ENCODE data around the gene PLXNB3. TPM values are rescaled to one million over a fixed set of nuclear protein-coding genes. Genes with fewer than 3 reads are reported as not detected.

PLXNB3 gene
- total and polyA plus RNA-seq, 7 donors = 0.60 to 50.1 (median 11.2) TPM; not detected in 1

DNA sequence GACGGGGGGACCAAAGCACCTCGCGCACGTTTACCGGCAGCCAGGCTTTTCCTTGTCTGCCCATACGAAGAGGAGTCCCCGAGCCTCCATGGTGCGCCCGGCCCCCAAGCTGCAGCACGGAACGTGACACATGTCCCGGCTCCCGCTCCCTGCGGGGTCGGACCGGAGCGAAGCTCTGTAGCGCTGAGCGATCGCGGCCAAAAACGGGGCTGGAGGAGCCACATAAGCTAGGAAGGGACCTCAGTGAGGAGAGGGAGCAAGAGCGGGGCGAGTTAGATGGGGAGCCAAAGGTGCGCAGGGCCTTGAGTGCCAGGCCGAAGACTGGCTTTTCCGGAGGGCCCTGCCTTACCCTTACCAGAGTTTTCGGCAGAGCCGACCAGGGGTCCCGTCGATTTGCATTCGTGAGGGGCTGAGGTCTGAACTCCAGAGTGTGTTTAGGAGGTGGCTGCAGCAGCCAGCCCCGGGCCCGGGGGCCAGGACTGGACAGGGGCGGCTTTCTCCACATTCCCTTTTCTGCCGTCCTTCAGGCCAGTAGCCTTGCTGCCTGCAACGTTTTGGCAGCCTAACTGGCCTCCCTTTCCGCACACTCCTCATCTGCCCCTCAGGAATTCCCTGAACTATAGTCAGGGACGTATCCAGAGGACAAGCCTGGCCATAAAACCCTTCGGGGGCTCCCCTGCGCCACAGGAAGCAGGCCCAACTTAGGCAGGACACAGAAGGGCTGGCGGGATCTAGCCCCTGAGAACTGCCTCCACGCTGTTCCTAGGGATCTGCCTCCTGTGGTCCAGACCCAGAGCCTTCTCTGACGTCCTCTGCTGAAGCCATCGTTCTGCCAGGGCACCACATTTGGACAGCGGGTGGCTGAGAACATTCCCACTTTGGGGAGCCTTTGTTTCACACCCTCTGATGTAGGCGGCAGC, 31.1 kb downstream of the PLXNB3 start:
- 4 to 8% methylated on average over 47 of the region's 47 CpGs for WGBS, 2 donors
- intact Hi-C loops (cut with DNase I) = loop anchor here (5.0 kb wide), 1 partner anchor 132 kb away; the partner anchor contains the start of gene ARHGAP4
- TF ChIP-seq POLR2A (IDR thresholded peaks at IDR 0.05) (no peak), POLR2AphosphoS5 (IDR thresholded peaks at IDR 0.05) (no peak), CTCF (IDR thresholded peaks at IDR 0.05) (no peak), EP300 (IDR thresholded peaks at IDR 0.05) (no peak)
- DNase-seq = no peak
- peaks cover 0 to 23% (median 8%) of the 10 kb centered on the region in 4 donors for H3K36me3 ChIP-seq
- H3K27me3 ChIP-seq = no peaks in the 10 kb centered on the region
- H3K4me3 ChIP-seq = peak overlapping the region; percentile 34 to 71 (median 62)
- no peaks in the 10 kb centered on the region for H3K9me3 ChIP-seq
- H3K4me1 ChIP-seq = peaks cover 0 to 32% (median 29%) of the 10 kb centered on the region in 4 donors
- H3K27ac ChIP-seq = peak overlapping the region; percentile 89 to 98 (median 94)

- no peaks in the 10 kb centered on the region for H3K27me3 ChIP-seq
- H3K4me1 ChIP-seq = peaks cover 0 to 22% (median 21%) of the 10 kb centered on the region in 4 donors
- H3K4me3 ChIP-seq = no peak overlapping the region
- no peak overlapping the region for H3K27ac ChIP-seq
- no peak for TF ChIP-seq POLR2A (IDR thresholded peaks at IDR 0.05)
- TF ChIP-seq POLR2AphosphoS5 (IDR thresholded peaks at IDR 0.05) = no peak
- no peak for TF ChIP-seq CTCF (IDR thresholded peaks at IDR 0.05)
- TF ChIP-seq EP300 (IDR thresholded peaks at IDR 0.05) = no peak
- intact Hi-C loops (cut with DNase I) = no loop called here
- H3K36me3 ChIP-seq = peaks cover 0 to 22% (median 8%) of the 10 kb centered on the region in 4 donors
- no peak for DNase-seq
- 94 to 95% methylated on average over 15 of the region's 15 CpGs for WGBS, 2 donors
- H3K9me3 ChIP-seq = no peaks in the 10 kb centered on the region
Observed at GRCh38 chrX:153797415-153798015, 33.5 kb downstream of the PLXNB3 start.

DNA sequence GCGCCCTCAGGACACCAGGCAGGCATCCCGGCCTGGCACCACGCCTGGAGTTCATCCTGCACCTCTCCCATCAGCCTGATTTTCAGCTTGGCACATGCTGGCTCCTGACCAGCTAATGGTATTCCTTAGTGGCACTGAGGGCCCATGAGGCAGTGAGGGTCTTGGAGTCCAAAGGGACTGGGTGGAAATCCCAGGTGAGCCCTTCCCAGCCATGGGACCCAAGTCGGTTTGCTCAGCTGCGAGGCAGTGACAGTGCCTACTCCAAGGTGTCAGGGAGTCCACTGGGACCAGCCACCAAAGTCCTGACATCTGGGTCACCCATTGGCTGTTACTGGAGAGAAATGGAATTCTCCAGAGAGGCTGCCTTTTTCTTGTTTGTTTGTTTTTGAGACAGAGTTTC, 35.3 kb downstream of the PLXNB3 start:
- Histone ChIP-seq H3K36me3 (peaks cover 0 to 22% (median 8%) of the 10 kb centered on the region in 4 donors), H3K27ac (no peak overlapping the region), H3K4me3 (no peak overlapping the region), H3K9me3 (no peaks in the 10 kb centered on the region), H3K27me3 (no peaks in the 10 kb centered on the region), H3K4me1 (peaks cover 0 to 15% (median 13%) of the 10 kb centered on the region in 4 donors)
- 85 to 90% methylated on average over 5 of the region's 5 CpGs for WGBS, 2 donors
- DNase-seq = no peak
- TF ChIP-seq EP300 (IDR thresholded peaks at IDR 0.05) = no peak
- TF ChIP-seq CTCF (IDR thresholded peaks at IDR 0.05) = no peak
- no peak for TF ChIP-seq POLR2AphosphoS5 (IDR thresholded peaks at IDR 0.05)
- TF ChIP-seq POLR2A (IDR thresholded peaks at IDR 0.05) = no peak
- intact Hi-C loops (cut with DNase I) = no loop called here

GRCh38 chrX:153800177-153800722, 36.2 kb downstream of the PLXNB3 start:
- Histone ChIP-seq H3K27me3 (no peaks in the 10 kb centered on the region), H3K9me3 (no peaks in the 10 kb centered on the region), H3K4me3 (no peak overlapping the region), H3K4me1 (peaks cover 0 to 13% (median 11%) of the 10 kb centered on the region in 4 donors), H3K36me3 (peaks cover 0 to 22% (median 8%) of the 10 kb centered on the region in 4 donors), H3K27ac (no peak overlapping the region)
- no peak for TF ChIP-seq POLR2AphosphoS5 (IDR thresholded peaks at IDR 0.05)
- no peak for TF ChIP-seq CTCF (IDR thresholded peaks at IDR 0.05)
- no peak for TF ChIP-seq EP300 (IDR thresholded peaks at IDR 0.05)
- no peak for TF ChIP-seq POLR2A (IDR thresholded peaks at IDR 0.05)
- WGBS, 2 donors = 82 to 88% methylated on average over 16 of the region's 16 CpGs
- no peak for DNase-seq
- intact Hi-C loops (cut with DNase I) = no loop called here
